GM06990 (cell line): Measurements from ENCODE around the gene COL4A1.

Source experiments
- DNase-seq: peaks from one replicate; pipeline ENCODE4 v3.0.0-alpha.2; 2011; ENCODE audit not compliant: insufficient read length; ENCODE audit errors: extremely low read depth
- H3K27me3 ChIP-seq: replicated peaks from 2 replicates; pipeline ENCODE4 v1.6.0; 2011; ENCODE audit warnings: low read length; ENCODE audit not compliant: control insufficient read depth, insufficient read depth
- H3K36me3 ChIP-seq: 2 replicates; pipeline ENCODE4 v1.5.1; 2011; ENCODE audit warnings: low read length; ENCODE audit not compliant: control insufficient read depth, insufficient read depth
- H3K4me3 ChIP-seq: replicated peaks from 2 replicates; pipeline ENCODE4 v1.5.1; 2011; ENCODE audit warnings: low read depth, mild to moderate bottlenecking, control low read depth, low read length
- CTCF ChIP-seq: IDR thresholded peaks from 2 replicates; pipeline ENCODE4 v1.5.1; 2011; ENCODE audit warnings: low read length, control low read depth, mild to moderate bottlenecking, inconsistent platforms; ENCODE audit not compliant: insufficient read depth, poor library complexity, severe bottlenecking

Gene COL4A1

GRCh38 chr13:110217085-110217484 lies 89.9 kb downstream of the COL4A1 start:
- Histone ChIP-seq H3K27me3 (no peaks in the 10 kb centered on the region; the same call in none of the 2 replicates), H3K36me3 (no peaks in the 10 kb centered on the region), H3K4me3 (no peak overlapping the region)
- DNase-seq = no peak
- no peak for TF ChIP-seq CTCF

- H3K36me3 ChIP-seq = no peaks in the 10 kb centered on the region
Measured at GRCh38 chr13:110216398-110217041, 90.4 kb downstream of the COL4A1 start.

GRCh38 chr13:110216006-110216397 lies 91.0 kb downstream of the COL4A1 start:
- no peaks in the 10 kb centered on the region for H3K36me3 ChIP-seq
- no peak for TF ChIP-seq CTCF
- H3K27me3 ChIP-seq = no peaks in the 10 kb centered on the region; the same call in none of the 2 replicates
- no peak for DNase-seq
- no peak overlapping the region for H3K4me3 ChIP-seq

More at GRCh38 chr13:110216398-110217041, 90.4 kb downstream of the COL4A1 start:
- DNase-seq = no peak
- Histone ChIP-seq H3K27me3 (no peaks in the 10 kb centered on the region; the same call in none of the 2 replicates), H3K4me3 (no peak overlapping the region)
- TF ChIP-seq CTCF = no peak

- no peaks in the 10 kb centered on the region for H3K36me3 ChIP-seq
Measured at GRCh38 chr13:110215606-110216005, 91.4 kb downstream of the COL4A1 start.

GRCh38 chr13:110214637-110215036 lies 92.3 kb downstream of the COL4A1 start:
- Histone ChIP-seq H3K36me3 (no peaks in the 10 kb centered on the region), H3K4me3 (no peak overlapping the region), H3K27me3 (no peaks in the 10 kb centered on the region; the same call in none of the 2 replicates)
- no peak for TF ChIP-seq CTCF
- DNase-seq = no peak

More at GRCh38 chr13:110215606-110216005, 91.4 kb downstream of the COL4A1 start:
- no peaks in the 10 kb centered on the region; the same call in none of the 2 replicates for H3K27me3 ChIP-seq
- no peak for DNase-seq
- no peak overlapping the region for H3K4me3 ChIP-seq
- TF ChIP-seq CTCF = no peak

- Histone ChIP-seq H3K36me3 (no peaks in the 10 kb centered on the region), H3K4me3 (no peak overlapping the region), H3K27me3 (no peaks in the 10 kb centered on the region; the same call in none of the 2 replicates)
- TF ChIP-seq CTCF = no peak
- DNase-seq = no peak
Measured at GRCh38 chr13:110213461-110214074, 93.4 kb downstream of the COL4A1 start.
